Sigmoid colon (tissue), 4 donors: ENCODE measurements around the gene NATD1.

Source experiments
- EP300 ChIP-seq, 4 donors: sonication (generic); formaldehyde crosslinking; IDR thresholded peaks; one replicate each; pipeline ENCODE4 v1.6.1; 2017; ENCODE audit warnings: antibody characterized with exemption in 4 of 4
- TF ChIP-seq, protein P1 (sequence below), 4 experiments: fragments of 450-650 bp in 3 of 4; fragments of 200-600 bp in 1 of 4; IDR thresholded peaks; one replicate each; pipeline ENCODE4 v1.5.1; 2016 to 2019; ENCODE audit warnings: antibody characterized with exemption in 4 of 4, mild to moderate bottlenecking in 3 of 4, moderate library complexity in 2 of 4

- TF ChIP-seq, protein P1, sequence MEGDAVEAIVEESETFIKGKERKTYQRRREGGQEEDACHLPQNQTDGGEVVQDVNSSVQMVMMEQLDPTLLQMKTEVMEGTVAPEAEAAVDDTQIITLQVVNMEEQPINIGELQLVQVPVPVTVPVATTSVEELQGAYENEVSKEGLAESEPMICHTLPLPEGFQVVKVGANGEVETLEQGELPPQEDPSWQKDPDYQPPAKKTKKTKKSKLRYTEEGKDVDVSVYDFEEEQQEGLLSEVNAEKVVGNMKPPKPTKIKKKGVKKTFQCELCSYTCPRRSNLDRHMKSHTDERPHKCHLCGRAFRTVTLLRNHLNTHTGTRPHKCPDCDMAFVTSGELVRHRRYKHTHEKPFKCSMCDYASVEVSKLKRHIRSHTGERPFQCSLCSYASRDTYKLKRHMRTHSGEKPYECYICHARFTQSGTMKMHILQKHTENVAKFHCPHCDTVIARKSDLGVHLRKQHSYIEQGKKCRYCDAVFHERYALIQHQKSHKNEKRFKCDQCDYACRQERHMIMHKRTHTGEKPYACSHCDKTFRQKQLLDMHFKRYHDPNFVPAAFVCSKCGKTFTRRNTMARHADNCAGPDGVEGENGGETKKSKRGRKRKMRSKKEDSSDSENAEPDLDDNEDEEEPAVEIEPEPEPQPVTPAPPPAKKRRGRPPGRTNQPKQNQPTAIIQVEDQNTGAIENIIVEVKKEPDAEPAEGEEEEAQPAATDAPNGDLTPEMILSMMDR (IDR thresholded peaks at IDR 0.05): no peak
- TF ChIP-seq EP300 (IDR thresholded peaks at IDR 0.05): no peak
Measured at GRCh38 chr17:21246698-21247097, 6.5 kb downstream of the NATD1 start.
